ENCODE data around the gene PFKFB1. TPM values are rescaled to one million over a fixed set of nuclear protein-coding genes. Genes with fewer than 3 reads are reported as not detected.

PFKFB1 gene
- total and polyA plus RNA-seq, 2 of the 13 experiments (the other 11 are each of a cell fraction or from before 2014, with no cell fraction given) = 1.5 to 2.9 TPM

DNA sequence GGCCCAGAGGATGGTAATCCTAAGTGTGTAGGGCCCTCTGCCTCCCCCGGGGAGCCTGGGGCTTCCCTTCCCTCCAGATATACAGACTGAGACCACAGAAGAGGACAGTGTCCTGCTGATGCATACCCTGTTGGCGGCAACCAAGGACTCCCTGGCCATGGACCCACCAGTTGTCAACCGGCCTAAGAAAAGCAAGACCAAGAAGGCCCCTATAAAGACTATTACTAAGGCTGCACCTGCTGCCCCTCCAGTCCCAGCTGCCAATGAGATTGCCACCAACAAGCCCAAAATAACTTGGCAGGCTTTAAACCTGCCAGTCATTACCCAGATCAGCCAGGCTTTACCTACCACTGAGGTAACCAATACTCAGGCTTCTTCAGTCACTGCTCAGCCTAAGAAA lies 71.4 kb downstream of the PFKFB1 start:
- Histone ChIP-seq H3K36me3 (replicated peaks in 1 of 2; ENCODE audit: control insufficient read depth in 1 of 2, insufficient read depth in 2 of 2, low read length in 2 of 2) (peaks cover 0 to 3% of the 10 kb centered on the region in 2 experiments; a peak in 2 of 5 replicates), H3K27ac (ENCODE audit: extremely low read length, insufficient read depth, low read length) (no peak overlapping the region), H3K4me3 (replicated peaks in 1 of 3; ENCODE audit: insufficient read depth in 1 of 3, low read depth in 2 of 3, low read length in 3 of 3) (no peak overlapping the region), H2AFZ (ENCODE audit: low read length) (no peak overlapping the region), H3K9me3 (ENCODE audit: low read length) (no peaks in the 10 kb centered on the region), H3K9ac (ENCODE audit: insufficient read depth, low read depth, low read length) (no peak overlapping the region), H3K79me2 (ENCODE audit: insufficient read depth, low read length) (no peaks in the 10 kb centered on the region), H3K27me3 (ENCODE audit: control insufficient read depth in 1 of 2, insufficient read depth in 2 of 2, low read length in 2 of 2) (no peaks in the 10 kb centered on the region; a peak in 1 of 5 replicates), H4K20me1 (ENCODE audit: insufficient read depth, low read length) (no peaks in the 10 kb centered on the region), H3K4me2 (ENCODE audit: low read depth, low read length) (no peak overlapping the region), H3K4me1 (ENCODE audit: insufficient read depth, low read length) (no peaks in the 10 kb centered on the region)
- intact Hi-C loops (cut with micrococcal nuclease; ENCODE audit: unreplicated experiment) (no loop called here), in situ Hi-C loops (cut with HindIII; ENCODE audit: extremely low pct_ligation_motif_present, low pct_unique_long_range_greater_than_20kb) (no loop called here)
- TF ChIP-seq MLLT10 (CRISPR knock-in tag; IDR thresholded peaks at IDR 0.05) (no peak), HHEX (CRISPR knock-in tag; IDR thresholded peaks at IDR 0.05) (no peak), ZNF737 (CRISPR knock-in tag; IDR thresholded peaks at IDR 0.05; ENCODE audit: borderline replicate concordance) (no peak), HNF4G (IDR thresholded peaks at IDR 0.05; ENCODE audit: borderline replicate concordance, low read depth, low read length) (no peak), HNF4G (CRISPR knock-in tag; IDR thresholded peaks at IDR 0.05; ENCODE audit: borderline replicate concordance, low read depth) (no peak), ZNF543 (CRISPR knock-in tag; IDR thresholded peaks at IDR 0.05) (no peak), PHF21A (CRISPR knock-in tag; IDR thresholded peaks at IDR 0.05) (no peak), MAF1 (CRISPR knock-in tag; IDR thresholded peaks at IDR 0.05; ENCODE audit: borderline replicate concordance) (no peak), ZFP36L2 (CRISPR knock-in tag; IDR thresholded peaks at IDR 0.05) (no peak), CCDC6 (CRISPR knock-in tag; IDR thresholded peaks at IDR 0.05) (no peak), ZNF343 (CRISPR knock-in tag; IDR thresholded peaks at IDR 0.05) (no peak), ZNF101 (CRISPR knock-in tag; IDR thresholded peaks at IDR 0.05; ENCODE audit: borderline replicate concordance, low read depth) (no peak)
- TF ChIP-seq, protein P1, sequence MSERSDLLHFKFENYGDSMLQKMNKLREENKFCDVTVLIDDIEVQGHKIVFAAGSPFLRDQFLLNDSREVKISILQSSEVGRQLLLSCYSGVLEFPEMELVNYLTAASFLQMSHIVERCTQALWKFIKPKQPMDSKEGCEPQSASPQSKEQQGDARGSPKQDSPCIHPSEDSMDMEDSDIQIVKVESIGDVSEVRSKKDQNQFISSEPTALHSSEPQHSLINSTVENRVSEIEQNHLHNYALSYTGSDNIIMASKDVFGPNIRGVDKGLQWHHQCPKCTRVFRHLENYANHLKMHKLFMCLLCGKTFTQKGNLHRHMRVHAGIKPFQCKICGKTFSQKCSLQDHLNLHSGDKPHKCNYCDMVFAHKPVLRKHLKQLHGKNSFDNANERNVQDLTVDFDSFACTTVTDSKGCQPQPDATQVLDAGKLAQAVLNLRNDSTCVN (CRISPR knock-in tag; IDR thresholded peaks at IDR 0.05; ENCODE audit: borderline replicate concordance) = no peak
- TF ChIP-seq, protein P2, sequence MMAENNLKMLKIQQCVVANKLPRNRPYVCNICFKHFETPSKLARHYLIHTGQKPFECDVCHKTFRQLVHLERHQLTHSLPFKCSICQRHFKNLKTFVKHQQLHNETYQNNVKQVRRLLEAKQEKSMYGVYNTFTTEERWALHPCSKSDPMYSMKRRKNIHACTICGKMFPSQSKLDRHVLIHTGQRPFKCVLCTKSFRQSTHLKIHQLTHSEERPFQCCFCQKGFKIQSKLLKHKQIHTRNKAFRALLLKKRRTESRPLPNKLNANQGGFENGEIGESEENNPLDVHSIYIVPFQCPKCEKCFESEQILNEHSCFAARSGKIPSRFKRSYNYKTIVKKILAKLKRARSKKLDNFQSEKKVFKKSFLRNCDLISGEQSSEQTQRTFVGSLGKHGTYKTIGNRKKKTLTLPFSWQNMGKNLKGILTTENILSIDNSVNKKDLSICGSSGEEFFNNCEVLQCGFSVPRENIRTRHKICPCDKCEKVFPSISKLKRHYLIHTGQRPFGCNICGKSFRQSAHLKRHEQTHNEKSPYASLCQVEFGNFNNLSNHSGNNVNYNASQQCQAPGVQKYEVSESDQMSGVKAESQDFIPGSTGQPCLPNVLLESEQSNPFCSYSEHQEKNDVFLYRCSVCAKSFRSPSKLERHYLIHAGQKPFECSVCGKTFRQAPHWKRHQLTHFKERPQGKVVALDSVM (CRISPR knock-in tag; IDR thresholded peaks at IDR 0.05) = no peak
- TF ChIP-seq, protein P3, sequence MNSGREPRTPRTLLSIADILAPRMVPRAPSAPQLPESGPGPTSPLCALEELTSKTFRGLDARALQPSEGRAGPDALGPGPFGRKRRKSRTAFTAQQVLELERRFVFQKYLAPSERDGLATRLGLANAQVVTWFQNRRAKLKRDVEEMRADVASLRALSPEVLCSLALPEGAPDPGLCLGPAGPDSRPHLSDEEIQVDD (CRISPR knock-in tag; IDR thresholded peaks at IDR 0.05; ENCODE audit: borderline replicate concordance) = no peak
- CTCF ChIA-PET (ENCODE audit: low intra/inter-chr PET ratio, low total read pairs) = no interaction called here
- no peak for FAIRE-seq
- POLR2A ChIA-PET = no interaction called here
- no peak for DNase-seq (ENCODE audit: low spot score)
- ATAC-seq = no peak
- WGBS (ENCODE audit: low lambda C conversion rate) = no CpG with 5 or more reads among the region's 3 CpGs
- BruUV-seq (replicated peaks) = no TSS peak

Data from HepG2 (cell line).